Activated T-helper 1 cell treated with anti-CD3 and anti-CD28 coated beads, Interleukin-12 subunit alpha, Interleukin-12 subunit beta, Interleukin-2, Interleukin-4 antibody, amounts not matched to agents 30 ng/mL and 10 ng/mL and 1 ng/mL, durations not matched to agents 14 hours and 24 hours and 36 hours (primary cell): ENCODE data around the gene FBXO31. TPM values are rescaled to one million over a fixed set of nuclear protein-coding genes. Genes with fewer than 3 reads are reported as not detected.
A peak's percentile ranks its signal among the peaks of the same experiment; 100 is the strongest.
"Not testable (repeated sequence)": the region's sequence is repeated elsewhere in the genome, so short reads cannot be mapped to it uniquely, and the experiment has no call there.

Experiments
- DNase-seq: peaks from one replicate; pipeline ENCODE4 v3.0.0; 2021; ENCODE audit warnings: low spot score
- H3K27ac Mint-ChIP-seq: one replicate; pipeline ENCODE4 v1.8.0; 2021; ENCODE audit warnings: mild to moderate bottlenecking, mixed read lengths
- H3K27me3 Mint-ChIP-seq: one replicate; pipeline ENCODE4 v1.8.0; 2022; ENCODE audit warnings: mild to moderate bottlenecking, moderate library complexity, mixed read lengths; ENCODE audit not compliant: insufficient read depth
- H3K36me3 Mint-ChIP-seq: one replicate; pipeline ENCODE4 v1.8.0; 2021; ENCODE audit warnings: low read depth, mixed read lengths
- H3K4me1 Mint-ChIP-seq: one replicate; pipeline ENCODE4 v1.8.0; 2021; ENCODE audit warnings: low read depth, mixed read lengths
- H3K4me3 Mint-ChIP-seq: one replicate; pipeline ENCODE4 v1.8.0; 2021; ENCODE audit warnings: mild to moderate bottlenecking, moderate library complexity, mixed read lengths
- H3K9me3 Mint-ChIP-seq: one replicate; pipeline ENCODE4 v1.8.0; 2021; ENCODE audit warnings: mixed read lengths
- intact Hi-C: fragments of 100-400 bp; cut with micrococcal nuclease; formaldehyde crosslinking; loops from one replicate; pipeline ENCODE4 v1.15.1; 2024
- total RNA-seq: library from RNA; stranded (reverse); gene quantifications from 2 replicates; pipeline ENCODE4 v1.2.3, GENCODE V29; 2022

FBXO31 gene
- total RNA-seq, 1 donor from 2014 or later = 41.3 TPM

- no peak for DNase-seq
- Mint-ChIP-seq H3K27me3 (no peaks in the 10 kb centered on the region), H3K36me3 (peaks cover 20% of the 10 kb centered on the region), H3K27ac (no peak overlapping the region), H3K4me1 (no peaks in the 10 kb centered on the region), H3K4me3 (no peak overlapping the region), H3K9me3 (no peaks in the 10 kb centered on the region)
- intact Hi-C loops = no loop called here
Measured at GRCh38 chr16:87406495-87407088, 23.0 kb upstream of the FBXO31 start.

- H3K9me3 Mint-ChIP-seq = no peaks in the 10 kb centered on the region
- DNase-seq = no peak
- H3K4me3 Mint-ChIP-seq = no peak overlapping the region
- H3K27ac Mint-ChIP-seq = no peak overlapping the region
- no peaks in the 10 kb centered on the region for H3K27me3 Mint-ChIP-seq
- no peaks in the 10 kb centered on the region for H3K4me1 Mint-ChIP-seq
- intact Hi-C loops = no loop called here
- peaks cover 25% of the 10 kb centered on the region for H3K36me3 Mint-ChIP-seq
Measured at GRCh38 chr16:87404764-87405625, 21.4 kb upstream of the FBXO31 start.

- Mint-ChIP-seq H3K4me1 (peaks cover 26% of the 10 kb centered on the region), H3K4me3 (no peak overlapping the region), H3K9me3 (no peaks in the 10 kb centered on the region), H3K27me3 (no peaks in the 10 kb centered on the region), H3K36me3 (peaks cover 11% of the 10 kb centered on the region), H3K27ac (peak overlapping the region; percentile 52)
- DNase-seq = no peak
- intact Hi-C loops = loop anchor here (2.0 kb wide), 3 partner anchors 15 to 841 kb away; partner anchors contain the start of gene MTHFSD
Measured at GRCh38 chr16:87395181-87395842, 11.7 kb upstream of the FBXO31 start.

GRCh38 chr16:87393680-87394055 lies 10.1 kb upstream of the FBXO31 start:
- H3K36me3 Mint-ChIP-seq = peaks cover 7% of the 10 kb centered on the region
- DNase-seq = no peak
- no peaks in the 10 kb centered on the region for H3K9me3 Mint-ChIP-seq
- peaks cover 34% of the 10 kb centered on the region for H3K4me1 Mint-ChIP-seq
- H3K27ac Mint-ChIP-seq = peak overlapping the region; percentile 87
- H3K4me3 Mint-ChIP-seq = peak overlapping the region; percentile 92
- no peaks in the 10 kb centered on the region for H3K27me3 Mint-ChIP-seq
- intact Hi-C loops = loop anchor here (1.0 to 2.0 kb wide), 6 partner anchors 13 to 839 kb away; partner anchors contain the start of gene MTHFSD

GRCh38 chr16:87392821-87393679 lies 9.5 kb upstream of the FBXO31 start:
- no peaks in the 10 kb centered on the region for H3K27me3 Mint-ChIP-seq
- H3K4me3 Mint-ChIP-seq = peak overlapping the region; percentile 92
- peaks cover 7% of the 10 kb centered on the region for H3K36me3 Mint-ChIP-seq
- H3K9me3 Mint-ChIP-seq = no peaks in the 10 kb centered on the region
- peak overlapping the region; percentile 87 for H3K27ac Mint-ChIP-seq
- intact Hi-C loops = loop anchor here (1.0 to 2.0 kb wide), 3 partner anchors 9 to 558 kb away; partner anchors contain the start of gene BANP
- peaks cover 40% of the 10 kb centered on the region for H3K4me1 Mint-ChIP-seq
- DNase-seq = peak; percentile 38

GRCh38 chr16:87391950-87392820 lies 8.6 kb upstream of the FBXO31 start, which contains the start of gene MAP1LC3B:
MAP1LC3B (plus strand) TSS chr16:87392336; CDS start chr16:87392428, 92 bp downstream.
- H3K36me3 Mint-ChIP-seq = peaks cover 7% of the 10 kb centered on the region
- H3K4me1 Mint-ChIP-seq = peaks cover 49% of the 10 kb centered on the region
- H3K4me3 Mint-ChIP-seq = peak within 1 kb of the TSS; percentile 92
- DNase-seq = peak; percentile 99
- H3K27me3 Mint-ChIP-seq = no peaks in the 10 kb centered on the region
- H3K9me3 Mint-ChIP-seq = no peaks in the 10 kb centered on the region
- intact Hi-C loops = loop anchor here (1.0 to 2.0 kb wide), 3 partner anchors 8 to 559 kb away; partner anchors contain the start of gene BANP
- peak within 1 kb of the TSS; percentile 87 for H3K27ac Mint-ChIP-seq

- peak overlapping the region; percentile 81 for H3K4me3 Mint-ChIP-seq
Measured at GRCh38 chr16:87391324-87391949, 7.9 kb upstream of the FBXO31 start.

GRCh38 chr16:87390641-87391323 lies 7.2 kb upstream of the FBXO31 start:
- Mint-ChIP-seq H3K27ac (peak overlapping the region; percentile 86), H3K27me3 (no peaks in the 10 kb centered on the region), H3K4me3 (peak overlapping the region; percentile 81), H3K9me3 (no peaks in the 10 kb centered on the region), H3K4me1 (peaks cover 54% of the 10 kb centered on the region), H3K36me3 (peaks cover 4% of the 10 kb centered on the region)
- intact Hi-C loops = no loop called here
- DNase-seq = no peak

More at GRCh38 chr16:87391324-87391949, 7.9 kb upstream of the FBXO31 start:
- Mint-ChIP-seq H3K27ac (peak overlapping the region; percentile 86), H3K36me3 (peaks cover 5% of the 10 kb centered on the region), H3K27me3 (no peaks in the 10 kb centered on the region), H3K4me1 (peaks cover 54% of the 10 kb centered on the region), H3K9me3 (no peaks in the 10 kb centered on the region)
- intact Hi-C loops = no loop called here
- DNase-seq = no peak

GRCh38 chr16:87389914-87390313 lies 6.3 kb upstream of the FBXO31 start:
- intact Hi-C loops = loop anchor here (2.0 to 10.0 kb wide), 3 partner anchors 103 to 1275 kb away; partner anchors contain the start of genes MVD, ZCCHC14 and ZFPM1
- not testable (repeated sequence) for H3K4me3 Mint-ChIP-seq, H3K27me3 Mint-ChIP-seq, H3K9me3 Mint-ChIP-seq, H3K36me3 Mint-ChIP-seq, DNase-seq
- Mint-ChIP-seq H3K4me1 (peaks cover 48% of the 10 kb centered on the region), H3K27ac (peak overlapping the region; percentile 23)

- no peaks in the 10 kb centered on the region for H3K36me3 Mint-ChIP-seq
- H3K27me3 Mint-ChIP-seq = no peaks in the 10 kb centered on the region
- peaks cover 41% of the 10 kb centered on the region for H3K4me1 Mint-ChIP-seq
- peak overlapping the region; percentile 17 for H3K4me3 Mint-ChIP-seq
- no peak for DNase-seq
- H3K27ac Mint-ChIP-seq = peak overlapping the region; percentile 63
- intact Hi-C loops = loop anchor here (2.0 to 10.0 kb wide), 3 partner anchors 104 to 1276 kb away; partner anchors contain the start of genes MVD, ZCCHC14 and ZFPM1
- no peaks in the 10 kb centered on the region for H3K9me3 Mint-ChIP-seq
Measured at GRCh38 chr16:87389245-87389644, 5.7 kb upstream of the FBXO31 start.
